DND-41 (cell line): Measurements from ENCODE around the gene FKBP2.

Experiments used
- ATAC-seq: fragments of 200-7000 bp; cut with Tn5 transposase; 3 replicates; pipeline ENCODE4 v1.9.1; 2021; ENCODE audit warnings: low read depth; ENCODE audit not compliant: insufficient read depth
- DNase-seq: peaks from one replicate; pipeline ENCODE4 v3.0.0-alpha.2; 2020
- H2AFZ ChIP-seq: 2 replicates; pipeline ENCODE4 v1.6.0; 2012; ENCODE audit warnings: low read depth, low read length
- H3K27ac ChIP-seq: 2 replicates; pipeline ENCODE4 v1.5.1; 2012; ENCODE audit warnings: low read length, inconsistent platforms
- H3K27me3 ChIP-seq: fragments of 200-600 bp; sonication (generic); 2 replicates; pipeline ENCODE4 v1.6.0; 2012; ENCODE audit warnings: low read length, mild to moderate bottlenecking, inconsistent platforms; ENCODE audit not compliant: insufficient read depth, poor library complexity
- H3K36me3 ChIP-seq: 2 replicates; pipeline ENCODE4 v1.5.1; 2012; ENCODE audit warnings: low read length, inconsistent platforms; ENCODE audit not compliant: insufficient read depth
- H3K4me1 ChIP-seq: 2 replicates; pipeline ENCODE4 v1.5.1; 2012; ENCODE audit warnings: mild to moderate bottlenecking, low read length; ENCODE audit not compliant: insufficient read depth
- H3K4me2 ChIP-seq: 2 replicates; pipeline ENCODE4 v1.6.0; 2012; ENCODE audit warnings: mild to moderate bottlenecking, moderate library complexity, low read length, inconsistent platforms; ENCODE audit not compliant: insufficient read depth
- H3K4me3 ChIP-seq, 2 experiments: fragments of 200-600 bp in 1 of 2; shearing (Covaris generic) in 1 of 2; 2 replicates each; pipeline ENCODE4 v1.5.1; 2012 to 2016; ENCODE audit warnings: inconsistent platforms in 2 of 2, low read length in 2 of 2, mild to moderate bottlenecking in 2 of 2, low read depth in 1 of 2, moderate library complexity in 1 of 2
- H3K79me2 ChIP-seq: 2 replicates; pipeline ENCODE4 v1.6.0; 2012; ENCODE audit warnings: low read length, inconsistent platforms; ENCODE audit not compliant: insufficient read depth
- H3K9ac ChIP-seq: 2 replicates; pipeline ENCODE4 v1.6.0; 2012; ENCODE audit warnings: low read depth, mild to moderate bottlenecking, inconsistent platforms, low read length, moderate library complexity
- H3K9me3 ChIP-seq: 2 replicates; pipeline ENCODE4 v1.5.1; 2012; ENCODE audit warnings: low read length, moderate library complexity, mild to moderate bottlenecking, inconsistent platforms; ENCODE audit not compliant: insufficient read depth, severe bottlenecking
- H4K20me1 ChIP-seq: 2 replicates; pipeline ENCODE4 v1.6.0; 2012; ENCODE audit warnings: low read length; ENCODE audit not compliant: insufficient read depth
- CTCF ChIP-seq: IDR thresholded peaks from 2 replicates; pipeline ENCODE4 v1.5.1; 2012; ENCODE audit warnings: borderline replicate concordance, low read length, moderate library complexity, mild to moderate bottlenecking; ENCODE audit not compliant: poor library complexity, severe bottlenecking; ENCODE audit errors: extremely low read depth
- EZH2 ChIP-seq: IDR thresholded peaks from 3 replicates; pipeline ENCODE4 v1.6.1; 2012; ENCODE audit warnings: borderline replicate concordance, low read depth, mild to moderate bottlenecking, moderate library complexity, low read length, inconsistent platforms; ENCODE audit not compliant: severe bottlenecking

The FKBP2 gene

GRCh38 chr11:64232967-64233315 is 8.0 kb upstream of the FKBP2 start:
- H3K4me2 ChIP-seq: no peak overlapping the region
- no peak overlapping the region for H2AFZ ChIP-seq
- no peak for TF ChIP-seq CTCF
- TF ChIP-seq EZH2: no peak
- no peak for DNase-seq
- peaks cover 13% of the 10 kb centered on the region for H4K20me1 ChIP-seq
- H3K27ac ChIP-seq: no peak overlapping the region
- H3K4me1 ChIP-seq: peaks cover 66% of the 10 kb centered on the region
- peaks cover 20% of the 10 kb centered on the region for H3K79me2 ChIP-seq
- H3K27me3 ChIP-seq: no peaks in the 10 kb centered on the region
- no peak overlapping the region for H3K4me3 ChIP-seq
- no peaks in the 10 kb centered on the region for H3K9me3 ChIP-seq
- peaks cover 22% of the 10 kb centered on the region for H3K36me3 ChIP-seq
- H3K9ac ChIP-seq: no peak overlapping the region
- no peak for ATAC-seq

GRCh38 chr11:64233913-64234586 is 6.8 kb upstream of the FKBP2 start, which contains the start of gene VEGFB:
Gene VEGFB (plus strand): TSS chr11:64234584. CDS start chr11:64234834, 250 bp downstream.
- H3K9ac ChIP-seq: peak within 1 kb of the TSS; percentile 71
- H3K79me2 ChIP-seq: peaks cover 20% of the 10 kb centered on the region
- H3K27ac ChIP-seq: peak within 1 kb of the TSS; percentile 74
- peak within 1 kb of the TSS; percentile 99 for H3K4me2 ChIP-seq
- H3K4me3 ChIP-seq: peak within 1 kb of the TSS; percentile 57 to 88
- peaks cover 60% of the 10 kb centered on the region for H3K4me1 ChIP-seq
- H2AFZ ChIP-seq: peak within 1 kb of the TSS; percentile 65
- ATAC-seq (peak; percentile 51), DNase-seq (peak; percentile 74)
- H3K9me3 ChIP-seq: no peaks in the 10 kb centered on the region
- TF ChIP-seq EZH2: no peak
- H4K20me1 ChIP-seq: peaks cover 13% of the 10 kb centered on the region
- no peaks in the 10 kb centered on the region for H3K27me3 ChIP-seq
- H3K36me3 ChIP-seq: peaks cover 33% of the 10 kb centered on the region

- TF ChIP-seq EZH2 (no peak), CTCF (peak; percentile 28)
- no peaks in the 10 kb centered on the region for H3K9me3 ChIP-seq
- peak overlapping the region; percentile 74 for H3K27ac ChIP-seq
- peak; percentile 60 for ATAC-seq
- H3K27me3 ChIP-seq: no peaks in the 10 kb centered on the region
- H3K4me2 ChIP-seq: peak overlapping the region; percentile 99
- H2AFZ ChIP-seq: peak overlapping the region; percentile 65
- H3K4me3 ChIP-seq: peak overlapping the region; percentile 57 to 88; a peak in 3 of 4 replicates
- peak; percentile 67 for DNase-seq
- H3K9ac ChIP-seq: peak overlapping the region; percentile 71
- peaks cover 13% of the 10 kb centered on the region for H4K20me1 ChIP-seq
- H3K4me1 ChIP-seq: peaks cover 59% of the 10 kb centered on the region
- H3K79me2 ChIP-seq: peaks cover 18% of the 10 kb centered on the region
- peaks cover 35% of the 10 kb centered on the region for H3K36me3 ChIP-seq
Measured at GRCh38 chr11:64234647-64235379, 6.1 kb upstream of the FKBP2 start.
